Esophagus muscularis mucosa (tissue), 3 donors: ENCODE measurements around the gene PUSL1.

ENCODE experiments used
- POLR2A ChIP-seq: fragments of 450-650 bp; IDR thresholded peaks from one replicate; pipeline ENCODE4 v1.6.1; 2017; ENCODE audit warnings: antibody characterized with exemption, moderate library complexity, mild to moderate bottlenecking, low read depth
- TF ChIP-seq, protein P1 (sequence below), 3 experiments: fragments of 200-600 bp in 2 of 3; fragments of 450-650 bp in 1 of 3; sonication (generic) in 2 of 3; IDR thresholded peaks; one replicate each; pipeline ENCODE4 v1.5.1; 2017 to 2019; ENCODE audit warnings: antibody characterized with exemption in 3 of 3, mild to moderate bottlenecking in 2 of 3, moderate library complexity in 1 of 3

DNA sequence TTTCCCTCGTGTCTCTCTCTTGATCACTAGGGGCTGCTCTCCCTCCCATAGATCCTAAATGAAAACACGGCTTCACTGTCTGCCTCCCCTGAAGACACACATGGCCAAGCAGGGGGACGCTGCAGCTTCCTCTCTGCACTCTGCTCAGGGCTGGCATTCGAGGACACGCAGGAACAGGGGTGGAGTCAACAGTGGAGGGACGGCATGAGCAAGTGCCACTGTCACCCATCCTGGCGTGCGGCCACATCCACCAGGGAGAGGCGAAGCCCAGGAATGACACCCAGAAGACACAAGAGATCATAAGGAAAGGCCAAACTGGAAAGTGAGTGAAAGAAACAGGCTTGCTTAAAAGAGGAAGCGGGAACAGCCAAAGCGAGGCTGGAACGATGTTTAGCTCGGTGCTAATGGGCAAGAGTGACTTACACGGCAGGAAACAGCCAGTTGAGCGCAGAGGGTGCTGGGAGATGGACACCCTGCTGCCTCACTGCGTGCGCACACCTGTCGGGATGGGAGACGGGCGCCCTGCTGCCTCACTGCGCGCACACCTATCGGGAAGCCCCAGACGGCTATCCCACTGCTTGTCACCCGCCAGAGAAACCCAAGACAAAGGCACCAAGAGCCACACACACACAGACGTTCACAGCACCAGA lies 48.3 kb upstream of the PUSL1 start:
- TF ChIP-seq, protein P1, sequence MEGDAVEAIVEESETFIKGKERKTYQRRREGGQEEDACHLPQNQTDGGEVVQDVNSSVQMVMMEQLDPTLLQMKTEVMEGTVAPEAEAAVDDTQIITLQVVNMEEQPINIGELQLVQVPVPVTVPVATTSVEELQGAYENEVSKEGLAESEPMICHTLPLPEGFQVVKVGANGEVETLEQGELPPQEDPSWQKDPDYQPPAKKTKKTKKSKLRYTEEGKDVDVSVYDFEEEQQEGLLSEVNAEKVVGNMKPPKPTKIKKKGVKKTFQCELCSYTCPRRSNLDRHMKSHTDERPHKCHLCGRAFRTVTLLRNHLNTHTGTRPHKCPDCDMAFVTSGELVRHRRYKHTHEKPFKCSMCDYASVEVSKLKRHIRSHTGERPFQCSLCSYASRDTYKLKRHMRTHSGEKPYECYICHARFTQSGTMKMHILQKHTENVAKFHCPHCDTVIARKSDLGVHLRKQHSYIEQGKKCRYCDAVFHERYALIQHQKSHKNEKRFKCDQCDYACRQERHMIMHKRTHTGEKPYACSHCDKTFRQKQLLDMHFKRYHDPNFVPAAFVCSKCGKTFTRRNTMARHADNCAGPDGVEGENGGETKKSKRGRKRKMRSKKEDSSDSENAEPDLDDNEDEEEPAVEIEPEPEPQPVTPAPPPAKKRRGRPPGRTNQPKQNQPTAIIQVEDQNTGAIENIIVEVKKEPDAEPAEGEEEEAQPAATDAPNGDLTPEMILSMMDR (IDR thresholded peaks at IDR 0.05), result no peak
- TF ChIP-seq POLR2A, result no peak
